ENCODE results near the gene IL26.

Gene IL26, protein sequence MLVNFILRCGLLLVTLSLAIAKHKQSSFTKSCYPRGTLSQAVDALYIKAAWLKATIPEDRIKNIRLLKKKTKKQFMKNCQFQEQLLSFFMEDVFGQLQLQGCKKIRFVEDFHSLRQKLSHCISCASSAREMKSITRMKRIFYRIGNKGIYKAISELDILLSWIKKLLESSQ

DNA sequence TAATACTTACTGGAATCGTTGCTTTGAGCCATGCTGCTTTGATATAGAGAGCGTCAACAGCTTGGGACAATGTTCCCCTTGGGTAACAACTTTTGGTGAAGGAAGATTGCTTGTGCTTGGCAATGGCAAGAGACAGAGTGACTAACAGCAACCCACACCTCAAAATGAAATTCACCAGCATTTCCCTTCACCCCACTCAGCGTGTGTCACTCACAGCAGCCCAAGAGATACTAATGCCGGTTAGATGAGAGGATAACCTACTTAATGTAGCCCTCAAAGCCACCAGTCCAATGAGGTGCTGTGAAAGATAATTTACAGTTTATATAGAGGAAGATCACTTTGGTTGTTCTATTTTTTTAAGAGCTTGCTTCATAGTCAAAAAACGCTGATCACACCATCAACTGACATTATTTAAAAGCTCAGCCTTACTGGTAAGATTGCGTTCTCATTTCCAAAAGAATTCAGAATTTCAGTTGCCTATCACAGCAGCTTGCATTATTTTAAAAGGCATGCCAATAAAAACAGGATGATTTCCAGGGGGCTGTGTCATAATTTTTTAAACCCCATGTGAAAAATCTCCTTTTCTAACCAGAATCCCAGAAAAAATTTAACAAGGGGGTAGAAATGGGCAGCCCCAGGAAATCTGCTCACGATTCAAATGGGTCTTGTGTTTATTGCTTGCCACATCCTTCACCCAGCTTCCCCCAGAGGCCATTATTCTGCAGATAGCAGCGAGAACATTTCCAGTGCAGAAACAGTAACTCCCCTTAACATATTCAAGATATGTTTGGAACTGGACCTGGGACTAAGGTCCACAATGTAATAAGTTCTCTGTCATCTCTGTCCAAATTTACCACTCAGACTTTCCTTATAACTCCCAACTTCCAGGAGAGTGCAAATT lies at the start of gene IL26:
Gene IL26, minus strand, starts transcription at position 235 of the 901 bp plus-strand sequence. Its CDS starts 54 bp downstream, at position 181.
- no peak for DNase-seq (ENCODE audit: low read depth)
- no peak within 1 kb of the TSS for H3K4me3 ChIP-seq (ENCODE audit: low read depth, low read length)
- TF ChIP-seq CTCF (IDR thresholded peaks at IDR 0.05; ENCODE audit: low read depth, low read length) (no peak), MAX (IDR thresholded peaks at IDR 0.05; ENCODE audit: low read depth, low read length) (no peak), POLR2A (IDR thresholded peaks at IDR 0.05; ENCODE audit: extremely low read depth, insufficient read length) (no peak), MYC (IDR thresholded peaks at IDR 0.05; ENCODE audit: low read depth, low read length) (no peak)

DNA sequence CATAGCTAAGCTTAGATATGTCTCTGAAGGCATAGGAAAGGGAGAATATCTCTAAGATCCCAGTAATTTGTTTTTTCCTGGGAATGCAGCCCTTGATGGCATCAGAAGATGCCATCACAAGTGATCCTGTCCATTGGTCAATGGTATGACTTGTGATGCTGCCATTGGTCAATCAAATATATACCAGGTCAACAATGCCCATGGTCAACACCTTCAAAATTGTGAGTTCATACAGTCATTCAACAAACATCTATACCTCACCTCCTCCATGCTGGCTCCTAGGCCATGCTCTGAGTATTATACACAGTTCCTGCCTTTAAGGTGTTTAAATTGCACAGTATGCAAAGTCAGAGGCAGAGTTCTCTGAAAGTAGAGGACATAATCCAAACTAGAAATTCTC lies 47.1 kb upstream of the IL26 start:
- TF ChIP-seq MAX (IDR thresholded peaks at IDR 0.05; ENCODE audit: low read depth, low read length): no peak
- DNase-seq (ENCODE audit: low read depth): no peak
- no peak overlapping the region for H3K4me3 ChIP-seq (ENCODE audit: low read depth, low read length)

- H3K4me3 ChIP-seq (ENCODE audit: low read depth, low read length): no peak overlapping the region
- no peak for DNase-seq (ENCODE audit: low read depth)
- TF ChIP-seq MYC (IDR thresholded peaks at IDR 0.05; ENCODE audit: low read depth, low read length) (no peak), MAX (IDR thresholded peaks at IDR 0.05; ENCODE audit: low read depth, low read length) (no peak), POLR2A (IDR thresholded peaks at IDR 0.05; ENCODE audit: extremely low read depth, insufficient read length) (no peak), CTCF (IDR thresholded peaks at IDR 0.05; ENCODE audit: low read depth, low read length) (no peak)
Observed at GRCh38 chr12:68271346-68271745, 45.7 kb upstream of the IL26 start.

- TF ChIP-seq CTCF (IDR thresholded peaks at IDR 0.05; ENCODE audit: low read depth, low read length): no peak
- no peak for TF ChIP-seq MYC (IDR thresholded peaks at IDR 0.05; ENCODE audit: low read depth, low read length)
- no peak for TF ChIP-seq POLR2A (IDR thresholded peaks at IDR 0.05; ENCODE audit: extremely low read depth, insufficient read length)
- TF ChIP-seq MAX (IDR thresholded peaks at IDR 0.05; ENCODE audit: low read depth, low read length): no peak
Observed at GRCh38 chr12:68270358-68270757, 44.7 kb upstream of the IL26 start.

GRCh38 chr12:68269779-68270178 lies 44.2 kb upstream of the IL26 start:
- no peak overlapping the region for H3K4me3 ChIP-seq (ENCODE audit: low read depth, low read length)
- DNase-seq (ENCODE audit: low read depth): no peak
- TF ChIP-seq CTCF (IDR thresholded peaks at IDR 0.05; ENCODE audit: low read depth, low read length): no peak
- no peak for TF ChIP-seq POLR2A (IDR thresholded peaks at IDR 0.05; ENCODE audit: extremely low read depth, insufficient read length)
- no peak for TF ChIP-seq MYC (IDR thresholded peaks at IDR 0.05; ENCODE audit: low read depth, low read length)
- TF ChIP-seq MAX (IDR thresholded peaks at IDR 0.05; ENCODE audit: low read depth, low read length): no peak

More at GRCh38 chr12:68270358-68270757, 44.7 kb upstream of the IL26 start:
- H3K4me3 ChIP-seq (ENCODE audit: low read depth, low read length): no peak overlapping the region
- no peak for DNase-seq (ENCODE audit: low read depth)

DNA sequence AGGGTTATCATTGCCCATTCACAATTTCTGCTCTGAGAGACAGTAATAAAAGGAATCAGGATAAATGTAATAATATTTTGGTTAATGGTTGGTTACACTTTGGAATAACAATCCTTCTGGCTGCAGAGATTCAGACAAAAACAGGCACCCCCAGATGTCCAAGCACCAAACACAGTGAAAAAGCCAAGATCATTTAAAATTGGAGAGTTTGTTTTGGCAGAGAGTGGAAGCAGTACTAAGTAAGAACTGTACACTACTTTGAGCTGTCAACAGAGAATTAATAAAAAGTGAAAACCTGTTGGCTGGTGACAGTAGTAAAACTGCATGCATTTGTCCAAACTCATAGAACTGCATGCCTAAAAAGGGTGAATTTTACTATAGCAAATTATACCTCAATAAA lies 43.4 kb upstream of the IL26 start:
- H3K4me3 ChIP-seq (ENCODE audit: low read depth, low read length): no peak overlapping the region
- DNase-seq (ENCODE audit: low read depth): no peak
- no peak for TF ChIP-seq MYC (IDR thresholded peaks at IDR 0.05; ENCODE audit: low read depth, low read length)
